ENCODE data around the gene SHROOM3. TPM values are rescaled to one million over a fixed set of nuclear protein-coding genes. Genes with fewer than 3 reads are reported as not detected.

Gene SHROOM3
- total and polyA plus RNA-seq, 2 of the 13 experiments (the other 11 are each of a cell fraction or from before 2014, with no cell fraction given): 0.01 TPM; not detected in 1

- no peak for TF ChIP-seq BCL3 (CRISPR knock-in tag; IDR thresholded peaks at IDR 0.05)
Observed at GRCh38 chr4:76488455-76488854, 53.4 kb downstream of the SHROOM3 start (continued).

GRCh38 chr4:76488888-76489685, 54.1 kb downstream of the SHROOM3 start:
- Histone ChIP-seq H3K4me1 (ENCODE audit: insufficient read depth, low read length) (no peaks in the 10 kb centered on the region), H3K9ac (ENCODE audit: insufficient read depth, low read depth, low read length) (no peak overlapping the region), H3K27me3 (ENCODE audit: control insufficient read depth in 1 of 2, insufficient read depth in 2 of 2, low read length in 2 of 2) (no peaks in the 10 kb centered on the region), H3K9me3 (ENCODE audit: low read length) (peaks cover 12% of the 10 kb centered on the region), H3K4me3 (replicated peaks in 1 of 3; ENCODE audit: insufficient read depth in 1 of 3, low read depth in 2 of 3, low read length in 3 of 3) (no peak overlapping the region), H3K27ac (ENCODE audit: extremely low read length, insufficient read depth, low read length) (no peak overlapping the region), H3K4me2 (ENCODE audit: low read depth, low read length) (no peak overlapping the region), H3K79me2 (ENCODE audit: insufficient read depth, low read length) (no peaks in the 10 kb centered on the region), H4K20me1 (ENCODE audit: insufficient read depth, low read length) (no peaks in the 10 kb centered on the region), H3K36me3 (replicated peaks in 1 of 2; ENCODE audit: control insufficient read depth in 1 of 2, insufficient read depth in 2 of 2, low read length in 2 of 2) (no peaks in the 10 kb centered on the region), H2AFZ (ENCODE audit: low read length) (no peak overlapping the region)
- in situ Hi-C loops (cut with HindIII; ENCODE audit: extremely low pct_ligation_motif_present, low pct_unique_long_range_greater_than_20kb) (no loop called here), intact Hi-C loops (cut with micrococcal nuclease; ENCODE audit: unreplicated experiment) (no loop called here)
- no peak for DNase-seq (ENCODE audit: low spot score)
- POLR2A ChIA-PET: no interaction called here
- WGBS (ENCODE audit: low lambda C conversion rate): 20% methylated on average over 4 of the region's 4 CpGs
- BruUV-seq (replicated peaks): no TSS peak
- TF ChIP-seq ZNF670 (CRISPR knock-in tag; IDR thresholded peaks at IDR 0.05; ENCODE audit: borderline replicate concordance) (no peak), HNRNPLL (IDR thresholded peaks at IDR 0.05; ENCODE audit: low read depth, low read length, poor library complexity, severe bottlenecking) (no peak), KLF15 (CRISPR knock-in tag; IDR thresholded peaks at IDR 0.05; ENCODE audit: borderline replicate concordance) (no peak)
- CTCF ChIA-PET (ENCODE audit: low intra/inter-chr PET ratio, low total read pairs): no interaction called here
- no peak for FAIRE-seq
- no peak for ATAC-seq

Data from HepG2 (cell line).